Stomach (tissue), 9 donors: ENCODE data around the gene NEB. TPM values are rescaled to one million over a fixed set of nuclear protein-coding genes. Genes with fewer than 3 reads are reported as not detected.

ENCODE experiments used
- DNase-seq, 2 donors: peaks; one replicate each; pipeline versions ENCODE4 v3.0.0 to v3.0.0-alpha.2; 2013 to 2019
- H3K27ac ChIP-seq, 5 donors: fragments of 200-600 bp in 4 of 5; sonication (generic) in 4 of 5; one replicate each; pipeline ENCODE4 v1.5.1; 2013 to 2019; ENCODE audit warnings: mild to moderate bottlenecking in 1 of 5, moderate library complexity in 1 of 5
- H3K27me3 ChIP-seq, 3 donors: fragments of 200-600 bp; sonication (generic); one replicate each; pipeline ENCODE4 v1.5.1; 2017 to 2019; ENCODE audit warnings: mixed run types in 1 of 3
- H3K36me3 ChIP-seq, 4 donors: fragments of 200-600 bp; sonication (generic); 1 replicate in 3 of 4; 2 replicates in 1 of 4; pipeline ENCODE4 v1.5.1; 2016 to 2019
- H3K4me1 ChIP-seq, 4 donors: fragments of 200-600 bp; sonication (generic); one replicate each; pipeline ENCODE4 v1.5.1; 2016 to 2019
- H3K4me3 ChIP-seq, 4 donors: fragments of 200-600 bp; sonication (generic) in 3 of 4; one replicate each; pipeline ENCODE4 v1.5.1; 2016 to 2019; ENCODE audit warnings: mild to moderate bottlenecking in 1 of 4
- H3K9me3 ChIP-seq, 4 donors: fragments of 200-600 bp; sonication (generic); one replicate each; pipeline ENCODE4 v1.5.1; 2016 to 2019
- CTCF ChIP-seq, 7 experiments: fragments of 450-650 bp in 4 of 7; fragments of 200-600 bp in 3 of 7; sonication (generic) in 3 of 7; IDR thresholded peaks; one replicate each; pipeline ENCODE4 v1.5.1; 2016 to 2019; ENCODE audit warnings: antibody characterized with exemption in 7 of 7, control low read depth in 2 of 7, mild to moderate bottlenecking in 1 of 7
- EP300 ChIP-seq: sonication (generic); formaldehyde crosslinking; IDR thresholded peaks from one replicate; pipeline ENCODE4 v1.6.1; 2017; ENCODE audit warnings: antibody characterized with exemption
- POLR2A ChIP-seq, 4 donors: fragments of 450-650 bp; IDR thresholded peaks; one replicate each; pipeline ENCODE4 v1.6.1; 2016; ENCODE audit warnings: antibody characterized with exemption in 4 of 4, control low read depth in 2 of 4, mild to moderate bottlenecking in 1 of 4, moderate library complexity in 1 of 4
- POLR2AphosphoS5 ChIP-seq, 3 donors: sonication (generic); formaldehyde crosslinking; IDR thresholded peaks; one replicate each; pipeline ENCODE4 v1.6.1; 2016; ENCODE audit warnings: antibody characterized with exemption in 3 of 3
- WGBS, 5 donors: extraction: QIAGEN DNeasy Blood & Tissue Kit in 3 of 5; methylation state at CpG; one replicate each; pipeline versions ENCODE4 v1.1.5 to v1.1.7; 2013 to 2018; 5-methylcytosine and 5-hydroxymethylcytosine counted together
- intact Hi-C: fragments of 100-400 bp; cut with DNase I; formaldehyde crosslinking; loops from one replicate; pipeline ENCODE4 v1.15.1; 2023; ENCODE audit warnings: low total_unique reads
- polyA plus RNA-seq, 3 donors: library from polyadenylated mRNA; stranded (reverse); fragments of 200-250 nt; gene quantifications; one replicate each; pipeline ENCODE4 v1.2.3, GENCODE V29; 2013
- total RNA-seq, 5 donors: library from RNA; depleted of rRNA; stranded (reverse); fragments of >200 nt; gene quantifications; one replicate each; pipeline versions ENCODE4 v1.1.0 to v1.2.3, GENCODE V29; 2014 to 2016
- donor health status: healthy with polysubstance abuse.
- donor health status: Bipolar disorder and iron deficiency.
- donor health status: healthy.

NEB gene
- total and polyA plus RNA-seq, 8 donors, result 0.12 to 4.0 (median 1.0) TPM; not detected in 1

DNA sequence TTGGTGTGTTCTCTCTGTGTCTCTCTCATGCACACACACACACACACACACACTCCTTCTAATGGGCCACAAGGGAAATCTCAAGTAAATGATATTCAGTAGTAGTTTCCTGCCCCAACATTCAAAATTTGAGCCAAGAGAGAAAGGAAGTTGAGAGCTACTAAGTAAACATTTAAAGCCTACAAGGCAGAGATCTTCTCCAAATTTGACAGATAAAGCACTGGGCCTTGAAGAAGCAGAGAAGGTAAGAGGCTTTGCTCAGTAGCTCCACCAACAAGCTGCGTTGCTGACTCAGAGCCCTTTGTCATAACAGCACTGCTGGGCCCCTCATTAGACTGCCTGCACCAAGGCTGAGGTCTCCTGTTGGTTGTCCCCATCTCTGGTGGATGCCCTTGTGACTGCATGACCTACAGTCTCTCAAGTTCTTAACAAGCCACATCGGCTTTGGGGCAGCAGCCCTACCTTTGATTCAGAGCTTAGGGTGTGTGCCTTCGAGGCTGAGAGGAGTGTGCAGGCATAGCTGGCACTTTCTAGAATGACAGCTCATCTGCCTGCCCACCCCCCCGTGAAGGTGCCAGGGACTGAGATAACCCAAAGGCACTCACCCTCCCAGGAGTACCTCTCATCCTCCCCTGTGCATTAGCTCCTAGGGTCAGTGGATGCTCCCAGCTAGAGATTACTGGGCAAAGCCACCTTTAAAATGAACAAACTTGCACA lies 32.3 kb upstream of the NEB start:
- Histone ChIP-seq H3K36me3 (no peaks in the 10 kb centered on the region), H3K27me3 (no peaks in the 10 kb centered on the region), H3K4me1 (no peaks in the 10 kb centered on the region), H3K9me3 (no peaks in the 10 kb centered on the region), H3K27ac (no peak overlapping the region), H3K4me3 (no peak overlapping the region)
- TF ChIP-seq EP300 (no peak), POLR2AphosphoS5 (IDR thresholded peaks at IDR 0.05) (no peak), CTCF (IDR thresholded peaks at IDR 0.05) (no peak), POLR2A (IDR thresholded peaks at IDR 0.05) (no peak)
- intact Hi-C loops, result no loop called here
- WGBS, 5 donors, result 76 to 94% (median 84%) methylated on average over 4 of the region's 4 CpGs; no CpG with 5 or more reads in 1 of the 5 donors
- DNase-seq, result no peak

DNA sequence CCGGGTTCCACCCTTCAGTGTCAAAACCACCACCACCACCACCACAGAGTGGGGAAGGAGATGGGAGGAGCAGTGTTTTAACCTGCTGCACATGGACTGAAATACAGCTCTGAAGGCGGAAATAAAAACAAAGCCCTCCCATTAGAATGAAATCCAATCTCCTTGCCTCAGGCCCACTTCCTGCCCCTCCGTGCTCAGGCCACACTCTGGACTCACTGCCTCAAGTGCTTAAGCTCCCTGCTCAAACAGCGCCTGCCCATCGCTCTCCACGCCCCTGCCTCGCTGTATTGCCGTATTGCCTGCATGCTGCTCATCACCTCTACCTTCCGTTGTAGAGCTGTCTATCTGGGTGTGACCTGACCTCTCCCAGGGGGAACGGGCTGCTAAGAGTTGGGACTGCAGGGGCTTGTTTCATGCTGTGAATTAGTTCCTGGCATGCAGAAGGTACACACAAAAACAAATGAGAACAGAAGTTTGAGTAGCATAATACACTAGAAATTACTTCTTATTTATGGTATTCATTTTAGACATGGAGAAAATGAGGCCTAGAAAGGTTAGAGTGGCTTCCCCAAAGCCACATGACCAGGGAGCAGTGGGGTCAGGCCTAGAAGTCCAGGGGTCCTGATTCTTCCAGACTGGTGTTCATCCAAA lies 31.6 kb upstream of the NEB start:
- no peak for DNase-seq
- Histone ChIP-seq H3K27me3 (no peaks in the 10 kb centered on the region), H3K36me3 (no peaks in the 10 kb centered on the region), H3K27ac (no peak overlapping the region), H3K9me3 (no peaks in the 10 kb centered on the region), H3K4me3 (no peak overlapping the region), H3K4me1 (no peaks in the 10 kb centered on the region)
- no peak for TF ChIP-seq EP300
- no peak for TF ChIP-seq POLR2A (IDR thresholded peaks at IDR 0.05)
- no peak for TF ChIP-seq POLR2AphosphoS5 (IDR thresholded peaks at IDR 0.05)
- TF ChIP-seq CTCF (IDR thresholded peaks at IDR 0.05), result no peak
- 79 to 91% (median 85%) methylated on average over 10 of the region's 10 CpGs for WGBS, 5 donors
- intact Hi-C loops, result no loop called here

GRCh38 chr2:151762694-151763093 lies 28.4 kb upstream of the NEB start:
- no peak for DNase-seq
- Histone ChIP-seq H3K27ac (no peak overlapping the region), H3K4me3 (no peak overlapping the region), H3K27me3 (no peaks in the 10 kb centered on the region), H3K4me1 (peaks cover 0 to 7% (median 0%) of the 10 kb centered on the region in 4 donors), H3K9me3 (no peaks in the 10 kb centered on the region), H3K36me3 (no peaks in the 10 kb centered on the region)
- 48 to 58% (median 52%) methylated on average over 3 of the region's 3 CpGs for WGBS, 5 donors
- TF ChIP-seq POLR2A (IDR thresholded peaks at IDR 0.05) (no peak), CTCF (IDR thresholded peaks at IDR 0.05) (no peak), POLR2AphosphoS5 (IDR thresholded peaks at IDR 0.05) (no peak), EP300 (no peak)
- intact Hi-C loops, result no loop called here

DNA sequence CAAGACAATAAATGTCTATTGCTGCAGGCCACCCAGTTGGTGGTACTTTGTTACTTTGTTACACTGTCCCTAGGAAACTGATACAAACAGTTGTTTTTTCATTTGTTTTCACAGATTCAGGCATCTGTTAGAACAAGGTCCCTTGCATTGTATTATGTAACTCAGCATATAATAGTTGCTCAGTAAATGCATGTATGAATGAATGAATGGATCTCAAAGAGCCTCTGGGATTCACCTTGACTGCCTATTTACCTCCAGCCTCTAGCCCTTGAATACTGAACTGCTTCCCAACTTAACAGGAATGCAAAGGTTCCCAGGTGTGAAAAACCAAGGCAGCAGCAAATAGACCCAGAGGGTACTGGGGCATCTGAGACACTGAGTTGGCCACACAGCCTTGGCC lies 27.4 kb upstream of the NEB start:
- DNase-seq, result no peak
- no peaks in the 10 kb centered on the region for H3K27me3 ChIP-seq
- H3K9me3 ChIP-seq, result no peaks in the 10 kb centered on the region
- TF ChIP-seq CTCF (IDR thresholded peaks at IDR 0.05) (no peak), POLR2AphosphoS5 (IDR thresholded peaks at IDR 0.05) (no peak), EP300 (no peak), POLR2A (IDR thresholded peaks at IDR 0.05) (no peak)
- H3K4me1 ChIP-seq, result peaks cover 0 to 8% (median 0%) of the 10 kb centered on the region in 4 donors
- no peak overlapping the region for H3K27ac ChIP-seq
- no peaks in the 10 kb centered on the region for H3K36me3 ChIP-seq
- intact Hi-C loops, result no loop called here
- H3K4me3 ChIP-seq, result no peak overlapping the region
